Camera-type eye (tissue), 1 donor: ENCODE measurements around the gene SLX4IP. TPM values are rescaled to one million over a fixed set of nuclear protein-coding genes. Genes with fewer than 3 reads are reported as not detected.

ENCODE experiments used
- total RNA-seq: library from RNA; depleted of rRNA; stranded (reverse); fragments of >200 nt; gene quantifications from one replicate; pipeline ENCODE4 v1.2.3, GENCODE V29; 2014

The SLX4IP gene
- 10.3 TPM for total RNA-seq

DNA sequence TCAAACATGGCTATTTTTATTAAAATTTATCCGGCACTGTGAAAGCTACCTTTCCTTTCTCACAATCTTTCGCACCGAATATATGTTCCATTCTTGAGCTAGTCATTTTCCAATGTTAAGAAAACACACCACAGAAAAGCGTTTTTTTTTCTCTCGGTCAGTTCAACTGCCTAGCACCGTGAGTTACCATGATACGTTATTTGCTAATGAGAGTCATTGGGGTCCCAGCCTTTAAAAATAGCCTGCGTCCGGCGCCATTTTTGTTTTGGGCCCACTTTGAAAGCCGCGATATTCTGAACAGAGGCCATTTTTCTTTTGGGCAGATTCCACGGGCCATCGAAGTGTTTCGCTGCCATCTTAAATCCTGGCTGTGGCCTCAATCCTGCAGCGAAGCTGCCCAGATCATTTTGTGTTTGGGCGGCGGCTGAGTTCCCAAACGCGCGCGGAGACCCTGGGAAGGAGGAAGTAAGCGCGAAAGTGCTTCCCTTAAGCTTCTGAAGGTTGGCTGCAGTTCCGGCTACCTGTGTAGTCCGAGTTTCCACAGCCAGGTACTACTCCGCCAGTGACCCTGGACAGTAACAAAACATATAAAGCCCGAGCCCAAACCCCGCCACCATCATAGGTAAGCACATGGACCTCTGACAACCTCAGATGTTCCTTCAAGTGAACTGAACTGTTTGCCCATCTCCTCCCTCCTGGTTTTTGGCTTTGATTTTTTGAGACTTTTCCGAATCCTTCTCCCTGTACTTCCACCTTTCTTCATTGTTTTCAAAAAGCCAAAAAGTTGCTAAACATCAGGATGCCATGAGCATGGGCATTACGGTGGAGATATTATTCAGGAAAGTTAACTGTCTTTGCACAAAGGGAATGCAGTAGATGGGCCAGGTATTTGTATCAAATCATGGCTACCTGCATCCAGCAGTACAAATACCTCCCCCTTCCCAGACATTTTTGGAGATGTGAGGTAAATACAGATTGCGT, at the start of gene SLX4IP:
Gene SLX4IP, plus strand, starts transcription at position 474 of the 981 bp plus-strand sequence. CDS start 22,900 bp downstream, outside the sequence.

DNA sequence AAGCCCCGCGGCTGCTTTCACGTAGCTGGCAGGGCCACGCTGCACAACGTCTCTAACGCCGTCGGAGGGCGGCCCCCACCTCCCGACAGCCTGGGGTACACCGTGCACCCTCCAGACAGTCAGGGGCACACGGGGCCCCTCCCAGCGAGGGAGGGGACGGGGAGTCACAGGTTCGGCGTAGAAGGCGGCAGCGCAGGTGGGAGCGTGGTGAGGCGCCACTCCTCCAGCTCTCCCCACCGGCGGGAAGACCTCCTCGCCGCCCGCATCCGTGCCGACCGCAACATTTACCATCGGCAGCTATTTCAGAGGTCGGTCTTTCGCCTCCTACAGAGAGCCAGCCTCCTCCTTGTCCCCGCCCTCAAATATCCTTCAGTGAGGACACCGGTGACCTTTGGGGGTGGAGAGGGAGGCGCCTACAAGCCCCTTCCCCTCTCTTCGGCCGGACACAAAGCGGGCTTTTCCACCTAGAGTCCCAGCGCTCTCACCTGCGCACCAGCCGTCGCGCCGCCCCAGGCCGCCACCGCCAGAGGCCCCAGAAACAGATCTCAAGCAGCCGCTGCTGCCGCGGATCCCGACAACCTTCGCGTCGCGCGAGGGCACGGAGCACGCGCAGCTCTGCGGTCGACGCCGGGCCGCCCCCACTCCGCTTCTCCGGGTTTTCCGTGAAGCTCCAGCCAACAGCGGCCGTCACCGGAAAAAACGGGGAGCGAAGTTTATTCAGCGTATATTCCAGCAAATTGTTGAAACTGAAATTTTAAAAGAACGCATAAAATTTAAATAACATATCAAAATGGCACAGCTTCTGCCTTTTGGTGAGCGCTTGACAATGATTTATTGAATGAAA, 1.3 kb upstream of the SLX4IP start, which contains the start of gene MKKS:
Gene MKKS, minus strand, starts transcription at position 600 of the 844 bp plus-strand sequence. CDS start 20,708 bp downstream, outside the sequence.

DNA sequence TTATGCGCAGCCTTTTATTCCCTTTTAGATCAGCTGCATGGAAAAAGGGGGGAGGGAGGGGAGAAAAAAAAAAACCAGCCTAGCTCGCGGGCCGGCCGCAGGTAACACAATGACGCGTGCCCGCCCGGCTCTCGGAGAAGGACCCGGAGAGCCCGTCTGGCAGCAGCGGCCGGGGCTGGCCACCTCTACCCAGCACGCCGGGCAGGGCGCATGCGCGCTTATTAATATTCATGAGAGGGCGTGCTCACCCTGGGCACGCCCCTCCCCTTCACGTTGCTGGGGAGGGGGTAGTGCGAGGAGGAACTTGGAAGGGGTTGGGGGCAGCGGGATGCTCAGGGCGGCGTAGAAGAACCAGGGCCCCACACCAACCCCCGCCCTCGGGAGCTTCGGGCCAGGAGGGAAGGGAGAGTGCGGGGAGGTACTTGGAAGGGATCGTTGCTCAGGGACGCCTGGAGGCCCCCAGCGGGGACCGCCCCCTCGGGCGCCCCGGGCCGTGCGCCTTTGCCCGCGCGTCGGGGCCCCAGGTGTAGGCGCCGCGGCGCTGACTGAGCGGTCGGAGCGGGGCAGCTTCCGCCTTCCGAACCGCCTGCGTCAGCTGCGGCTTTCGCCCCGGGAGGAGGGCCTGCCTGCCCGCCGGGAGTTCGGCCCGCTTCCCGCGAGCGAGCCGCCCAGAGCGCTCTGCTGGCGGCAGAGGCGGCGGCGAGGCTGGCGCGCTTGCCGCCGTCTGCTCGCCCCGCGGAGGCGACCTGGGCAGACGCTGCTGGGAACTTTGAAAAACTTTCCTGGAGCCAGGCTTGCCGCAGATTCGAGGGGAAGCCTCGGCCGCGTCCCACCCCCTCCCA, 239.0 kb downstream of the SLX4IP start, which contains the start of gene JAG1:
Gene JAG1, minus strand, starts transcription at position 158 of the 842 bp plus-strand sequence. CDS start 469 bp downstream, outside the sequence.

Other genes with a start within 250 kb of the SLX4IP start
- gene SNAP25, start 216.5 kb upstream of the SLX4IP start, total RNA-seq: 162 TPM
- 28.9 TPM for gene MKKS, start 1.1 kb upstream of the SLX4IP start, total RNA-seq
- 123 TPM for gene JAG1, start 238.7 kb downstream of the SLX4IP start, total RNA-seq